OCI-LY7 (cell line): ENCODE measurements around the gene PIEZO2. TPM values are rescaled to one million over a fixed set of nuclear protein-coding genes. Genes with fewer than 3 reads are reported as not detected.

Experiments used
- BruUV-seq: library from RNA; stranded (reverse); fragments of 400-500 nt; replicated peaks from 2 replicates; lab custom pipeline; 2021; lab: Mats Ljungman, UMichigan
- CTCF ChIA-PET: fragments of 300-600 bp; sonication (Branson Sonifier 250); formaldehyde crosslinking; loops from one replicate; lab custom pipeline; 2022; ENCODE audit warnings: antibody characterized with exemption; ENCODE audit not compliant: unreplicated experiment; lab: Charles Lee
- POLR2A ChIA-PET: fragments of 300-600 bp; sonication (Branson Sonifier 250); formaldehyde crosslinking; loops from one replicate; lab custom pipeline; 2022; ENCODE audit warnings: antibody characterized with exemption; lab: Charles Lee
- DNase-seq: peaks from one replicate; pipeline ENCODE4 v3.0.0-alpha.2; 2015; ENCODE audit warnings: low spot score
- H2AFZ ChIP-seq: fragments of 200-600 bp; sonication (generic), shearing (Covaris generic); 2 replicates; pipeline ENCODE4 v1.6.1; 2014; ENCODE audit warnings: mild to moderate bottlenecking, antibody characterized with exemption, low read length, moderate library complexity
- H3K27ac ChIP-seq: fragments of 200-600 bp; sonication (generic); 2 replicates; pipeline ENCODE4 v1.5.1; 2014; ENCODE audit warnings: mixed run types, low read depth, mild to moderate bottlenecking, moderate library complexity, low read length, inconsistent platforms; ENCODE audit not compliant: poor library complexity, severe bottlenecking
- H3K36me3 ChIP-seq: fragments of 200-600 bp; sonication (generic); 2 replicates; pipeline ENCODE4 v1.6.1; 2014; ENCODE audit warnings: mild to moderate bottlenecking, antibody characterized with exemption, low read length, moderate library complexity, mixed read lengths; ENCODE audit not compliant: insufficient read depth
- H3K4me1 ChIP-seq: fragments of 200-600 bp; sonication (generic); 2 replicates; pipeline ENCODE4 v1.5.1; 2014; ENCODE audit warnings: mild to moderate bottlenecking, low read length; ENCODE audit not compliant: insufficient read depth, poor library complexity, severe bottlenecking
- H3K4me2 ChIP-seq: fragments of 200-600 bp; sonication (generic); 2 replicates; pipeline ENCODE4 v1.6.1; 2014; ENCODE audit warnings: mild to moderate bottlenecking, low read length
- H3K4me3 ChIP-seq: fragments of 200-600 bp; sonication (generic); 2 replicates; pipeline ENCODE4 v1.5.1; 2014; ENCODE audit warnings: mild to moderate bottlenecking, low read depth, low read length; ENCODE audit not compliant: poor library complexity, severe bottlenecking
- H3K79me2 ChIP-seq: fragments of 200-600 bp; sonication (generic); 2 replicates; pipeline ENCODE4 v1.6.1; 2016; ENCODE audit warnings: low read depth, mild to moderate bottlenecking, low read length, moderate library complexity, mixed read lengths; ENCODE audit not compliant: insufficient read depth
- H3K9me2 ChIP-seq: fragments of 200-600 bp; sonication (generic); 2 replicates; pipeline ENCODE4 v1.6.1; 2016; ENCODE audit warnings: mild to moderate bottlenecking, low read length, mixed read lengths; ENCODE audit not compliant: insufficient read depth
- H3K9me3 ChIP-seq: fragments of 200-600 bp; sonication (generic); 2 replicates; pipeline ENCODE4 v1.6.1; 2014; ENCODE audit warnings: mild to moderate bottlenecking, mixed run types, low read length, mixed read lengths
- H4K20me1 ChIP-seq: fragments of 200-600 bp; sonication (generic); 2 replicates; pipeline ENCODE4 v1.6.1; 2014; ENCODE audit warnings: mild to moderate bottlenecking, antibody characterized with exemption, low read length, moderate library complexity, mixed read lengths; ENCODE audit not compliant: insufficient read depth
- EZH2phosphoT487 ChIP-seq: fragments of 200-600 bp; sonication (generic); IDR thresholded peaks from 2 replicates; pipeline ENCODE4 v1.6.1; 2018; ENCODE audit warnings: low read depth, borderline replicate concordance, mild to moderate bottlenecking, mixed run types, antibody characterized with exemption, low read length, moderate library complexity, mixed read lengths
- intact Hi-C: fragments of 100-400 bp; cut with micrococcal nuclease; formaldehyde crosslinking; loops from one replicate; pipeline ENCODE4 v1.10.0; 2022; ENCODE audit not compliant: unreplicated experiment
- total RNA-seq, 2 experiments: library from RNA; depleted of rRNA in 1 of 2; stranded (reverse); fragments of >200 nt in 1 of 2; shearing (Covaris generic) in 1 of 2; gene quantifications; 2 replicates each; pipeline ENCODE4 v1.2.3, GENCODE V29; 2014 to 2022
- TF ChIP-seq, protein P1 (sequence below): fragments of 200-600 bp; sonication (generic); conservative IDR thresholded peaks from 2 replicates; pipeline ENCODE4 v1.5.1; 2014; ENCODE audit warnings: mild to moderate bottlenecking, antibody characterized with exemption, low read length, moderate library complexity, mixed read lengths

The PIEZO2 gene
- total RNA-seq, 2 experiments from 2014 or later = 0.95 to 3.3 TPM

DNA sequence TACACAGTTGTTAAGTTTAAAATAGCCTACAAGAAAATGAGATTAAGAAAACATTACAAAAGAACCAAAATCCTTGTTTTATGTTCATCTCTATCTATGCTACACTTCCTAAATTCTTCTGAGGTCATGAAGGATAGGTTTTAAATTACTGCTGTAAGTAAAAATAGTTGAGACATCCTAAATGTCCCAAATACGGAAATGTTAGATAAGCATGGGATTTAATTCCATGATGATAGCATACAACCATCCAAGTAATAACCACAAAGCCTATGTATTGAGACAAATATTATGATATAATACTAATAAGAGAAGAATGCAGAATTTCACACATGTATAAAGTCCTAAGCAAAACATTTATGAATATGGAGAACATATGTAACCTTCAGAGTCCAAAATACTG lies 34.1 kb downstream of the PIEZO2 start:
- DNase-seq = no peak
- BruUV-seq = no TSS peak
- no peaks in the 10 kb centered on the region for H3K36me3 ChIP-seq
- no peaks in the 10 kb centered on the region for H3K4me1 ChIP-seq
- H3K4me3 ChIP-seq = no peak overlapping the region
- ChIA-PET CTCF (no interaction called here), POLR2A (interaction anchor here (0.6 to 0.9 kb wide), 4 partner anchors 10 to 320 kb away, joined by 3 to 4 read pairs (median 4); no protein-coding TSS in a partner anchor)
- H4K20me1 ChIP-seq = no peaks in the 10 kb centered on the region
- H3K9me3 ChIP-seq = no peaks in the 10 kb centered on the region
- H3K79me2 ChIP-seq = no peaks in the 10 kb centered on the region
- intact Hi-C loops = no loop called here
- H3K9me2 ChIP-seq = no peaks in the 10 kb centered on the region
- no peak overlapping the region for H3K27ac ChIP-seq
- H3K4me2 ChIP-seq = no peak overlapping the region
- no peak for TF ChIP-seq EZH2phosphoT487
- TF ChIP-seq, protein P1, sequence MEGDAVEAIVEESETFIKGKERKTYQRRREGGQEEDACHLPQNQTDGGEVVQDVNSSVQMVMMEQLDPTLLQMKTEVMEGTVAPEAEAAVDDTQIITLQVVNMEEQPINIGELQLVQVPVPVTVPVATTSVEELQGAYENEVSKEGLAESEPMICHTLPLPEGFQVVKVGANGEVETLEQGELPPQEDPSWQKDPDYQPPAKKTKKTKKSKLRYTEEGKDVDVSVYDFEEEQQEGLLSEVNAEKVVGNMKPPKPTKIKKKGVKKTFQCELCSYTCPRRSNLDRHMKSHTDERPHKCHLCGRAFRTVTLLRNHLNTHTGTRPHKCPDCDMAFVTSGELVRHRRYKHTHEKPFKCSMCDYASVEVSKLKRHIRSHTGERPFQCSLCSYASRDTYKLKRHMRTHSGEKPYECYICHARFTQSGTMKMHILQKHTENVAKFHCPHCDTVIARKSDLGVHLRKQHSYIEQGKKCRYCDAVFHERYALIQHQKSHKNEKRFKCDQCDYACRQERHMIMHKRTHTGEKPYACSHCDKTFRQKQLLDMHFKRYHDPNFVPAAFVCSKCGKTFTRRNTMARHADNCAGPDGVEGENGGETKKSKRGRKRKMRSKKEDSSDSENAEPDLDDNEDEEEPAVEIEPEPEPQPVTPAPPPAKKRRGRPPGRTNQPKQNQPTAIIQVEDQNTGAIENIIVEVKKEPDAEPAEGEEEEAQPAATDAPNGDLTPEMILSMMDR = no peak
- no peak overlapping the region for H2AFZ ChIP-seq

- Histone ChIP-seq H3K4me3 (no peak overlapping the region), H3K9me3 (no peaks in the 10 kb centered on the region), H4K20me1 (no peaks in the 10 kb centered on the region), H3K79me2 (no peaks in the 10 kb centered on the region), H3K4me1 (no peaks in the 10 kb centered on the region), H3K4me2 (no peak overlapping the region), H3K36me3 (no peaks in the 10 kb centered on the region), H3K9me2 (no peaks in the 10 kb centered on the region), H3K27ac (no peak overlapping the region), H2AFZ (no peak overlapping the region)
- BruUV-seq = no TSS peak
- intact Hi-C loops = no loop called here
- no peak for DNase-seq
- CTCF ChIA-PET = no interaction called here
- TF ChIP-seq EZH2phosphoT487 = no peak
- TF ChIP-seq, protein P1 = no peak
- POLR2A ChIA-PET = interaction anchor here (0.6 kb wide), 1 partner anchor 231 kb away, joined by 4 read pairs; no protein-coding TSS in a partner anchor
These were observed 34.7 kb downstream of the PIEZO2 start for GRCh38 chr18:11114653-11115052.

DNA sequence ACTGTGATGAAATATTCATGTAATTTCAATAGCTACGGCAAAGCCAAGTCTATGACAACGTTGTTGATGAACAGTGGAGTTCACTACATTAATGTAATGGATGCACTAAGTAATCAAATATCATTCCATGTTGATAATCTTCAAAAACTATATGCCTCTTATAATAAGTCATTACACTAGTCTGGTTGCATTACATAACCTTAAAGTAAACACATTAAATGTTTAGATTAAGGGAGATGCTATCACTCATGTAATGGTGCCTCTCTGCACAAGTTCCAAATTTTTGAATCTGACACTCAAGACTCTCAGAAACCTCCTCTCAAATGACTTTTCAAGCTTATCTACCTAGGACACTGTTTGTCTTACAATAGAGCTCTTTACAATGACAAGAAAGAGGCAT lies 35.4 kb downstream of the PIEZO2 start:
- no peaks in the 10 kb centered on the region for H3K79me2 ChIP-seq
- no peaks in the 10 kb centered on the region for H4K20me1 ChIP-seq
- DNase-seq = no peak
- H3K9me3 ChIP-seq = no peaks in the 10 kb centered on the region
- intact Hi-C loops = no loop called here
- ChIA-PET POLR2A (no interaction called here), CTCF (no interaction called here)
- H3K4me1 ChIP-seq = no peaks in the 10 kb centered on the region
- no peak overlapping the region for H3K27ac ChIP-seq
- no peaks in the 10 kb centered on the region for H3K36me3 ChIP-seq
- TF ChIP-seq EZH2phosphoT487 = no peak
- TF ChIP-seq, protein P1 = no peak
- H3K9me2 ChIP-seq = no peaks in the 10 kb centered on the region
- H3K4me3 ChIP-seq = no peak overlapping the region
- no peak overlapping the region for H3K4me2 ChIP-seq
- BruUV-seq = no TSS peak
- no peak overlapping the region for H2AFZ ChIP-seq
